HG02642 (cell line): Measurements from ENCODE around the gene PSMD9.

Experiments used
- ATAC-seq: cut with Tn5 transposase; IDR thresholded peaks from one replicate; pipeline ENCODE4 v1.9.1; 2021; ENCODE audit warnings: mild to moderate bottlenecking; ENCODE audit not compliant: unreplicated experiment, poor library complexity

The PSMD9 gene

GRCh38 chr12:121949648-121950397 is 61.2 kb downstream of the PSMD9 start:
- no peak for ATAC-seq

- ATAC-seq = no peak
Observed at GRCh38 chr12:121953117-121953692, 64.6 kb downstream of the PSMD9 start.

- ATAC-seq = no peak
Observed at GRCh38 chr12:121953695-121954094, 65.1 kb downstream of the PSMD9 start.

- no peak for ATAC-seq
Observed at GRCh38 chr12:121955258-121956237, 67.0 kb downstream of the PSMD9 start.

- ATAC-seq = no peak
Observed at GRCh38 chr12:121957861-121958515, 69.4 kb downstream of the PSMD9 start.

- ATAC-seq = no peak
Observed at GRCh38 chr12:121958541-121959240, 70.1 kb downstream of the PSMD9 start.

GRCh38 chr12:121960541-121960940 is 72.0 kb downstream of the PSMD9 start:
- no peak for ATAC-seq

- ATAC-seq = no peak
Observed at GRCh38 chr12:121961195-121961879, 72.7 kb downstream of the PSMD9 start.

- ATAC-seq = no peak
Observed at GRCh38 chr12:121963341-121964018, 74.9 kb downstream of the PSMD9 start.

- no peak for ATAC-seq
Observed at GRCh38 chr12:121964813-121965643, 76.4 kb downstream of the PSMD9 start.

- ATAC-seq = no peak
Observed at GRCh38 chr12:121966959-121967358, 78.4 kb downstream of the PSMD9 start.
